Neural cell (in vitro differentiated cells): ENCODE results near the gene LMAN2L.

Source experiments
- CTCF ChIP-seq: fragments of 450-650 bp; IDR thresholded peaks from 2 replicates; pipeline ENCODE4 v1.5.1; 2014; ENCODE audit warnings: antibody characterized with exemption, mild to moderate bottlenecking, moderate library complexity; ENCODE audit not compliant: poor library complexity, severe bottlenecking
- EP300 ChIP-seq: fragments of 450-650 bp; conservative IDR thresholded peaks from 2 replicates; pipeline ENCODE4 v1.6.1; 2014; ENCODE audit warnings: antibody characterized with exemption, mild to moderate bottlenecking, moderate library complexity; ENCODE audit not compliant: poor library complexity, severe bottlenecking
- EZH2 ChIP-seq: fragments of 200-600, 300-800 bp; shearing (Covaris generic), sonication (generic); IDR thresholded peaks from 2 replicates; pipeline ENCODE4 v1.6.1; 2014; ENCODE audit warnings: antibody characterized with exemption, low read length, borderline replicate concordance, mild to moderate bottlenecking; ENCODE audit not compliant: insufficient read depth, poor library complexity, severe bottlenecking
- MXI1 ChIP-seq: fragments of 450-650 bp; conservative IDR thresholded peaks from 2 replicates; pipeline ENCODE4 v1.6.1; 2014; ENCODE audit warnings: antibody characterized with exemption, mild to moderate bottlenecking; ENCODE audit not compliant: poor library complexity, severe bottlenecking
- POLR2AphosphoS5 ChIP-seq: IDR thresholded peaks from 2 replicates; pipeline ENCODE4 v1.6.1; 2012
- RAD21 ChIP-seq: fragments of 450-650 bp; conservative IDR thresholded peaks from 2 replicates; pipeline ENCODE4 v1.6.1; 2014; ENCODE audit warnings: antibody characterized with exemption, mild to moderate bottlenecking, moderate library complexity
- REST ChIP-seq: IDR thresholded peaks from 2 replicates; pipeline ENCODE4 v1.6.1; 2012; ENCODE audit warnings: borderline replicate concordance
- TAF1 ChIP-seq: IDR thresholded peaks from 2 replicates; pipeline ENCODE4 v1.6.1; 2012; ENCODE audit warnings: low read depth

GRCh38 chr2:96661324-96661723 lies 78.5 kb downstream of the LMAN2L start:
- TF ChIP-seq CTCF = no peak
- TF ChIP-seq MXI1 = no peak
- TF ChIP-seq EP300 = no peak
- no peak for TF ChIP-seq REST
- TF ChIP-seq POLR2AphosphoS5 = no peak
- no peak for TF ChIP-seq EZH2
- TF ChIP-seq RAD21 = no peak
- no peak for TF ChIP-seq TAF1
